Mucosa of descending colon (tissue), 3 donors: Measurements from ENCODE around the gene HOXB3. TPM values are rescaled to one million over a fixed set of nuclear protein-coding genes. Genes with fewer than 3 reads are reported as not detected.

ENCODE experiments used
- ATAC-seq: fragments of 200-7000 bp; cut with Tn5 transposase; one replicate; pipeline ENCODE4 v1.9.1; 2020; ENCODE audit warnings: mild to moderate bottlenecking, moderate library complexity
- DNase-seq, 3 donors: peaks; one replicate each; pipeline ENCODE4 v3.0.0-alpha.2; 2020
- H3K36me3 ChIP-seq: fragments of 200-600 bp; one replicate; pipeline ENCODE4 v1.8.0; 2021; ENCODE audit warnings: low read depth, mild to moderate bottlenecking
- H3K4me1 ChIP-seq: fragments of 200-600 bp; one replicate; pipeline ENCODE4 v1.8.0; 2021; ENCODE audit warnings: low read depth, mild to moderate bottlenecking
- H3K4me3 ChIP-seq: fragments of 200-600 bp; one replicate; pipeline ENCODE4 v1.8.0; 2021; ENCODE audit warnings: mild to moderate bottlenecking
- H3K9me3 ChIP-seq: fragments of 200-600 bp; one replicate; pipeline ENCODE4 v1.8.0; 2021; ENCODE audit warnings: mild to moderate bottlenecking
- intact Hi-C, 2 donors: fragments of 100-400 bp; cut with DNase I in 1 of 2; cut with micrococcal nuclease in 1 of 2; formaldehyde crosslinking; loops; one replicate each; pipeline versions ENCODE4 v1.11.0 to v1.11.1; 2022; cut with DNase I, micrococcal nuclease
- total RNA-seq, 3 donors: library from RNA; stranded (reverse); fragmentation: NEBNext Ultra II Directional in 2 of 3; extraction: Animal tissue kit (Norgen Biotek cat#: 25700) in 2 of 3; gene quantifications; one replicate each; pipeline versions ENCODE4 v1.2.1 to v1.2.4, GENCODE V29; 2021 to 2023
- TF ChIP-seq, protein P1 (sequence below): fragments of 200-600 bp; IDR thresholded peaks from one replicate; pipeline ENCODE4 v1.8.0; 2022; ENCODE audit warnings: antibody characterized with exemption, mild to moderate bottlenecking
- donor health status: DM: no; HTN: no; CAD: no; lungs with moderate emphysema.
- donor health status: DM: no; HTN: no; CAD: no.
- donor health status: DM: no; HTN: yes; CAD: no.

HOXB3 gene
- total RNA-seq, 3 donors from 2014 or later = 42.4 to 64.8 (median 43.4) TPM

DNA sequence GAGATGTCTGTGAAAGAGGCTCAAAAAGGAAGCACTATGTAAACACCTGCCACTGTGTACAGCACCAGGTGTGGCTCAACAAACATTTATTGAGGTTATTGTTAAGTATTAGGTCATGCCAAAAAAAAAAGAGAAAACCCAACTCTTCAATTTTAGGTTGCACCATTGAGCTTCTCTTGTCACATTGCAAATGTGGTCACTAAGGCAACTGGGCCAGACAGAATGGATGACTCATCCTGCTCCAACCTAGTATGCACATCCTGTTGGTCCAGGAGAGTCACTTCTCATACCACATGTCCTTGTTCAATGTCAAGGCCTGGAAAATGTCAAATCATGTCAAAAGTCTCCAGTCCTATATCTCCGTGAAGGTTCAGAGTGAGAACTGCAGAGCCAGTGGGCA lies 84.3 kb downstream of the HOXB3 start:
- DNase-seq = peak in 1 of 3 donors; percentile 14
- Histone ChIP-seq H3K4me3 (no peak overlapping the region), H3K36me3 (no peaks in the 10 kb centered on the region), H3K4me1 (peaks cover 6% of the 10 kb centered on the region), H3K9me3 (no peaks in the 10 kb centered on the region)
- intact Hi-C loops = no loop called here
- TF ChIP-seq, protein P1, sequence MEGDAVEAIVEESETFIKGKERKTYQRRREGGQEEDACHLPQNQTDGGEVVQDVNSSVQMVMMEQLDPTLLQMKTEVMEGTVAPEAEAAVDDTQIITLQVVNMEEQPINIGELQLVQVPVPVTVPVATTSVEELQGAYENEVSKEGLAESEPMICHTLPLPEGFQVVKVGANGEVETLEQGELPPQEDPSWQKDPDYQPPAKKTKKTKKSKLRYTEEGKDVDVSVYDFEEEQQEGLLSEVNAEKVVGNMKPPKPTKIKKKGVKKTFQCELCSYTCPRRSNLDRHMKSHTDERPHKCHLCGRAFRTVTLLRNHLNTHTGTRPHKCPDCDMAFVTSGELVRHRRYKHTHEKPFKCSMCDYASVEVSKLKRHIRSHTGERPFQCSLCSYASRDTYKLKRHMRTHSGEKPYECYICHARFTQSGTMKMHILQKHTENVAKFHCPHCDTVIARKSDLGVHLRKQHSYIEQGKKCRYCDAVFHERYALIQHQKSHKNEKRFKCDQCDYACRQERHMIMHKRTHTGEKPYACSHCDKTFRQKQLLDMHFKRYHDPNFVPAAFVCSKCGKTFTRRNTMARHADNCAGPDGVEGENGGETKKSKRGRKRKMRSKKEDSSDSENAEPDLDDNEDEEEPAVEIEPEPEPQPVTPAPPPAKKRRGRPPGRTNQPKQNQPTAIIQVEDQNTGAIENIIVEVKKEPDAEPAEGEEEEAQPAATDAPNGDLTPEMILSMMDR = no peak
- peak; percentile 87 for ATAC-seq

DNA sequence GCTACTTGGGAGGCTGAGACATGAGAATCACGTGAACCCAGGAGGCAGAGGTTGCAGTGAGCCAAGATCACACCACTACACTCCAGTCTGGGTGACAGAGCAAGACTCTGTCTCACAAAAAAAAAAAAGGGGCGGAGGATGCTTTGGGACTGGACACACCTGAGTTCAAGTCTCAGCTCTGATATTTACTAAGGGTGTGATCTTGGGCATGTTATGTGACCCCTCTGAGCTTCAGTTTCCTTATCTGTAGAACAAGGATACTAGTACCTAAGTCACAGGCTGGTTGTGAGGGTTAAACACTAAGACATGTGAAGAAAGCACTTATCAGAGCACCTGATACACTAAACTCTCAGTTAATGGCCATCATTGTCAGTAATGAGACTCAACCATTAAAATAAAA lies 85.1 kb downstream of the HOXB3 start:
- Histone ChIP-seq H3K36me3 (no peaks in the 10 kb centered on the region), H3K4me3 (no peak overlapping the region), H3K4me1 (peaks cover 6% of the 10 kb centered on the region), H3K9me3 (no peaks in the 10 kb centered on the region)
- ATAC-seq (peak; percentile 54), DNase-seq (no peak)
- intact Hi-C loops = no loop called here
- TF ChIP-seq, protein P1 = no peak

DNA sequence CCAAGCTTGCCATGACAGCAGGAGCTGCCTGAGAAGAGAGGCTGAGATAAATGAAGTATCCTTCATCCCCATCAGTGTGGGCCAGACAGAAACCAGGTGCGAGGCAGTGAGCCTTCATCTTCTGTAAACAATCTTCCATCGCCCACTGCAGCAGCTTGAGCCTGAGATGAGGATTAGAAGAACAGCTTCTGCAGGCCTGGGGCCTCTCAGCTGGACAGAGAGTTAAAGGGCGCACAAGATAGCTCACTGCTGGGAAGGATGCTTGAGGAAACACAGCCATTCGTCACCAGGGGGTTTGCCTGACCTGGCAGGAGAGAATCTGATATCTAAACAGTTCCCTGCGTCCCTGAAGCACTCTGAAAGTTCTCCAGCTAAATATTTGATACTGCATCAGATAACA lies 86.3 kb downstream of the HOXB3 start:
- peaks cover 6% of the 10 kb centered on the region for H3K4me1 ChIP-seq
- DNase-seq (no peak), ATAC-seq (no peak)
- intact Hi-C loops = no loop called here
- no peaks in the 10 kb centered on the region for H3K36me3 ChIP-seq
- no peak overlapping the region for H3K4me3 ChIP-seq
- TF ChIP-seq, protein P1 = no peak
- no peaks in the 10 kb centered on the region for H3K9me3 ChIP-seq

DNA sequence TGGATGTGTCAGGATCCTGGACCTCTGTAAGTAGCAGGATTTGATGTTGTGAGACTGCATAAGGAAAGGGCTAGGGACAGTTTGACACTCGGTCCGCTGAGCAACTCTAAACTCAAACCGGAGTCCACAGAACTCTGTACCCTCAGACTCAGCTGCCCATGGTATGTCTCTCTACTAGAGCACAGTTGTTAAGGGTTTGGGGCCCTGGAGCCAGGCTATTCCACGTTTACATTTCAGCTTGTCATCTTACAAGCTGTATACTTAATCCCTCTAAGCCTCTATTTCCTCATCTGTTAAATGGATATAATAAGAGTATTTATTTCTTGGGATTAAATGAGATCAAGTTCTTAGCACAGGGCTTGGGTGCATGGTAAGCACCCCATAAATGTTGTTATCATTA lies 87.1 kb downstream of the HOXB3 start:
- ATAC-seq (no peak), DNase-seq (no peak)
- no peaks in the 10 kb centered on the region for H3K36me3 ChIP-seq
- TF ChIP-seq, protein P1 = no peak
- H3K9me3 ChIP-seq = no peaks in the 10 kb centered on the region
- intact Hi-C loops = no loop called here
- peaks cover 6% of the 10 kb centered on the region for H3K4me1 ChIP-seq
- no peak overlapping the region for H3K4me3 ChIP-seq

DNA sequence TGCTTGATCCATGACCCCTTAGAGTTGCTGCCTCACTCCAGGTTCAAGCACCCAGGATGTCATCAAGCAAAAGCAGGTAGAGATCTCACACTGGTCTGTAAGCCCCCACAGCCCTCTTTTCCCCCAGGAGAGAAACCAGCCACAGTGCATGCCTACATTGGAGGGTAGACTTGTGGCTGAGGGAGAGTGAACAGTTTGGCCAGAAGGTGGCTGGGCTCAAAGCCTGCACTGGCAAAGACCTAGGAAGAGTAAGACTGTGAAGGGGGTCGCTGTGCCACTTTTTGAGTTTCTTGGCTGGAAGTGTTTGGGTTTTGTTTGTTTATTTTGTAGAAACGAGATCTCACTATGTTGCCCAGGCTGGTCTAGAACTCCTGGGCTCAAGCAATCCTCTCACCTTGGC lies 87.7 kb downstream of the HOXB3 start:
- Histone ChIP-seq H3K9me3 (no peaks in the 10 kb centered on the region), H3K4me3 (no peak overlapping the region), H3K4me1 (peaks cover 6% of the 10 kb centered on the region), H3K36me3 (no peaks in the 10 kb centered on the region)
- intact Hi-C loops = no loop called here
- ATAC-seq = no peak
- TF ChIP-seq, protein P1 = no peak
- no peak for DNase-seq
